B cell (primary cell): ENCODE results near the gene STXBP5L. TPM values are rescaled to one million over a fixed set of nuclear protein-coding genes. Genes with fewer than 3 reads are reported as not detected.

Experiments used
- ATAC-seq: fragments of 200-7000 bp; cut with Tn5 transposase; one replicate; pipeline ENCODE4 v1.10.0; 2021; ENCODE audit warnings: low read depth, mild to moderate bottlenecking, moderate number of reproducible peaks, moderate library complexity
- CTCF ChIA-PET: fragments of 350-600 bp; sonication (Branson Sonifier 250); formaldehyde crosslinking; loops from one replicate; lab custom pipeline; 2021; ENCODE audit warnings: antibody characterized with exemption, inconsistent platforms; lab: Charles Lee
- POLR2A ChIA-PET: fragments of 350-600 bp; sonication (Branson Sonifier 250); formaldehyde crosslinking; loops from one replicate; lab custom pipeline; 2021; ENCODE audit warnings: antibody characterized with exemption; lab: Charles Lee
- DNase-seq: peaks from one replicate; pipeline ENCODE4 v3.0.0; 2013
- H2AFZ ChIP-seq: 2 replicates; pipeline ENCODE4 v1.6.1; 2012; ENCODE audit warnings: mild to moderate bottlenecking, low read depth, low read length; ENCODE audit not compliant: insufficient read depth, poor library complexity, severe bottlenecking
- H3K27ac ChIP-seq, 2 donors: 1 replicate in 1 of 2; 2 replicates in 1 of 2; pipeline ENCODE4 v1.5.1; 2012 to 2013; ENCODE audit warnings: low read length in 2 of 2, mild to moderate bottlenecking in 2 of 2, moderate library complexity in 1 of 2
- H3K27me3 ChIP-seq, 4 experiments: fragments of 200-600 bp in 1 of 4; sonication (generic) in 1 of 4; replicated peaks in 1 of 4; 1 replicate in 2 of 4; 2 replicates in 2 of 4; pipeline versions ENCODE4 v1.6.1 to v1.7.0; 2013 to 2016; ENCODE audit warnings: low read length in 3 of 4, mild to moderate bottlenecking in 2 of 4, mixed read lengths in 1 of 4, moderate library complexity in 1 of 4; ENCODE audit not compliant: insufficient read depth in 4 of 4, control insufficient read depth in 3 of 4; ENCODE audit errors: control extremely low read depth in 1 of 4
- H3K36me3 ChIP-seq, 2 experiments: replicated peaks in 1 of 2; 1 replicate in 1 of 2; 2 replicates in 1 of 2; pipeline versions ENCODE4 v1.6.1 to v1.7.1; 2013; ENCODE audit warnings: low read length in 1 of 2; ENCODE audit not compliant: insufficient read depth in 2 of 2, control insufficient read depth in 1 of 2; ENCODE audit errors: control extremely low read depth in 1 of 2, extremely low read depth in 1 of 2
- H3K4me1 ChIP-seq, 2 donors: fragments of 200-600 bp in 1 of 2; sonication (generic) in 1 of 2; 1 replicate in 1 of 2; 2 replicates in 1 of 2; pipeline versions ENCODE4 v1.5.1 to v1.6.1; 2013 to 2017; ENCODE audit warnings: low read length in 2 of 2; ENCODE audit not compliant: control insufficient read depth in 2 of 2, insufficient read depth in 2 of 2
- H3K4me2 ChIP-seq: replicated peaks from 2 replicates; pipeline ENCODE3; 2012; ENCODE audit warnings: mild to moderate bottlenecking, low read depth, low read length; ENCODE audit not compliant: poor library complexity, severe bottlenecking
- H3K4me3 ChIP-seq, 5 experiments: fragments of 200-600 bp in 1 of 5; sonication (generic) in 1 of 5; 1 replicate in 3 of 5; 2 replicates in 2 of 5; pipeline versions ENCODE4 v1.5.1 to v1.7.0; 2011 to 2016; ENCODE audit warnings: low read length in 4 of 5, mild to moderate bottlenecking in 4 of 5, low read depth in 2 of 5, control low read depth in 1 of 5, moderate library complexity in 1 of 5; ENCODE audit not compliant: insufficient read depth in 1 of 5; ENCODE audit errors: control extremely low read depth in 1 of 5, extremely low read depth in 1 of 5
- H3K79me2 ChIP-seq: fragments of 200-600 bp; sonication (generic); one replicate; pipeline ENCODE4 v1.6.0; 2016; ENCODE audit warnings: low read length; ENCODE audit not compliant: control insufficient read depth, insufficient read depth
- H3K9ac ChIP-seq: fragments of 200-600 bp; sonication (generic); 2 replicates; pipeline ENCODE4 v1.6.1; 2017; ENCODE audit warnings: mild to moderate bottlenecking, low read length, moderate library complexity
- H3K9me3 ChIP-seq, 3 donors: one replicate each; pipeline versions ENCODE4 v1.6.1 to v1.7.1; 2013; ENCODE audit warnings: low read length in 2 of 3; ENCODE audit not compliant: control insufficient read depth in 2 of 3, insufficient read depth in 1 of 3; ENCODE audit errors: control extremely low read depth in 1 of 3
- H4K20me1 ChIP-seq: 2 replicates; pipeline ENCODE4 v1.6.0; 2012; ENCODE audit warnings: mild to moderate bottlenecking, low read length; ENCODE audit not compliant: insufficient read depth, control insufficient read depth, poor library complexity, severe bottlenecking
- H3K27ac Mint-ChIP-seq: one replicate; pipeline ENCODE4 v1.8.0; 2021; ENCODE audit warnings: mixed read lengths
- H3K27me3 Mint-ChIP-seq: one replicate; pipeline ENCODE4 v1.8.0; 2021; ENCODE audit warnings: mixed read lengths
- H3K4me1 Mint-ChIP-seq: one replicate; pipeline ENCODE4 v1.8.0; 2021; ENCODE audit warnings: mixed read lengths
- H3K4me3 Mint-ChIP-seq: one replicate; pipeline ENCODE4 v1.8.0; 2021; ENCODE audit warnings: mixed read lengths
- H3K9me3 Mint-ChIP-seq: one replicate; pipeline ENCODE4 v1.8.0; 2022; ENCODE audit warnings: mixed read lengths; ENCODE audit not compliant: insufficient read depth
- EZH2 ChIP-seq: IDR thresholded peaks from 2 replicates; pipeline ENCODE4 v1.6.1; 2012; ENCODE audit warnings: borderline replicate concordance, low read depth, mild to moderate bottlenecking, moderate library complexity, low read length; ENCODE audit not compliant: insufficient read depth, poor library complexity, severe bottlenecking
- WGBS: methylation state at CpG from one replicate; pipeline ENCODE4 v1.1.5; 2013; ENCODE audit warnings: missing lambda C conversion rate; ENCODE audit not compliant: insufficient coverage; 5-methylcytosine and 5-hydroxymethylcytosine counted together
- intact Hi-C: fragments of 100-400 bp; cut with micrococcal nuclease; formaldehyde crosslinking; loops from one replicate; pipeline ENCODE4 v1.10.0; 2022
- polyA plus RNA-seq: library from polyadenylated mRNA; depleted of rRNA; stranded (reverse); fragments of >200 nt; gene quantifications from 2 replicates; pipeline ENCODE4 v1.2.3, GENCODE V29; 2012
- total RNA-seq, 2 donors: library from RNA; stranded (reverse); fragments of 120-200 nt in 1 of 2; gene quantifications; 1 replicate in 1 of 2; 2 replicates in 1 of 2; pipeline versions ENCODE4 v1.2.3 to v1.2.4, GENCODE V29; 2013 to 2022
- TF ChIP-seq, protein P1 (sequence below): fragments of 200-600 bp; IDR thresholded peaks from one replicate; pipeline ENCODE4 v1.8.0; 2022; ENCODE audit warnings: antibody characterized with exemption, mild to moderate bottlenecking

The STXBP5L gene
- total and polyA plus RNA-seq, 2 donors (not counting 1 experiment from before 2014, with no cell fraction given) = not detected

DNA sequence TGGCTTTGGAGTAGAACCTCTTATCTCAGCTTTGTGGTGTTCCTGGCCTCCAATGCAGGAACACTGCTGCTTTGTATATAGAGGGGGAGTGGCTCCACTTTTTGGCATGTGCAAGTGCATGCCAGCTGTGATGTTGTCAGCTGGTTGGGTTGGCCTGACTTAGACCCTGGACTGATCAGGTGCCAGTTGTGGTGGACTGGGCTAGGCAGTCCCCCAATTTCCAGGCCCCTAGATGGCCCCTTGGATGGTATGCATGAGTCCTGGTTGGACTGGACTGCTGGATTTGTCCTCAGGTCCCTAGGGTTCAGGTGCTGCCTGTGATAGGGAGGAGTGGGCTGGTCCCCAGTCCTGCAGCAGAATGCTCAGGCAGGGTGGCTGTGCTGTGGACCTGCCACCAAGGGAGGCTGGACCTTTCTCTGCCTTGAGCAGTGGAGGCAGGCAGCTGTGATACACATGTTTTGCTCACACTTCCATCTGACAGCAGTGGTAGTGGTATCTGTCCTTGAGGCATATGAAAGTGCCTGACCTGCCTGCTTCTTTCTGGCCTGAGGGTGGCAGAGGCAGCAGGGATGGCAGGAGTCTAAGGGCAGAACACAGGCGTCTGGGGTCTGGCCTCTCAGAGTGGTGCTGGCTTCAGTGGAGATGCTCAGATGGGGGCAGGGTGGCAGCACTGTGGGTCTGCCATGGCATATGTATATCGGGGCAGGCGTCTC, 74.8 kb downstream of the STXBP5L start:
- Histone ChIP-seq H3K36me3 (no peaks in the 10 kb centered on the region), H3K79me2 (no peaks in the 10 kb centered on the region), H3K4me3 (no peak overlapping the region), H3K4me1 (no peaks in the 10 kb centered on the region), H3K27me3 (no peaks in the 10 kb centered on the region), H3K4me2 (no peak overlapping the region), H3K9ac (no peak overlapping the region), H2AFZ (no peak overlapping the region), H4K20me1 (no peaks in the 10 kb centered on the region), H3K9me3 (peaks cover 0 to 11% (median 0%) of the 10 kb centered on the region in 3 donors), H3K27ac (no peak overlapping the region)
- no peak overlapping the region for H3K27ac Mint-ChIP-seq
- POLR2A ChIA-PET = no interaction called here
- no peak for ATAC-seq
- no peak overlapping the region for H3K4me3 Mint-ChIP-seq
- TF ChIP-seq, protein P1, sequence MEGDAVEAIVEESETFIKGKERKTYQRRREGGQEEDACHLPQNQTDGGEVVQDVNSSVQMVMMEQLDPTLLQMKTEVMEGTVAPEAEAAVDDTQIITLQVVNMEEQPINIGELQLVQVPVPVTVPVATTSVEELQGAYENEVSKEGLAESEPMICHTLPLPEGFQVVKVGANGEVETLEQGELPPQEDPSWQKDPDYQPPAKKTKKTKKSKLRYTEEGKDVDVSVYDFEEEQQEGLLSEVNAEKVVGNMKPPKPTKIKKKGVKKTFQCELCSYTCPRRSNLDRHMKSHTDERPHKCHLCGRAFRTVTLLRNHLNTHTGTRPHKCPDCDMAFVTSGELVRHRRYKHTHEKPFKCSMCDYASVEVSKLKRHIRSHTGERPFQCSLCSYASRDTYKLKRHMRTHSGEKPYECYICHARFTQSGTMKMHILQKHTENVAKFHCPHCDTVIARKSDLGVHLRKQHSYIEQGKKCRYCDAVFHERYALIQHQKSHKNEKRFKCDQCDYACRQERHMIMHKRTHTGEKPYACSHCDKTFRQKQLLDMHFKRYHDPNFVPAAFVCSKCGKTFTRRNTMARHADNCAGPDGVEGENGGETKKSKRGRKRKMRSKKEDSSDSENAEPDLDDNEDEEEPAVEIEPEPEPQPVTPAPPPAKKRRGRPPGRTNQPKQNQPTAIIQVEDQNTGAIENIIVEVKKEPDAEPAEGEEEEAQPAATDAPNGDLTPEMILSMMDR = no peak
- no peak for TF ChIP-seq EZH2
- no peaks in the 10 kb centered on the region for H3K27me3 Mint-ChIP-seq
- H3K4me1 Mint-ChIP-seq = no peaks in the 10 kb centered on the region
- CTCF ChIA-PET = no interaction called here
- intact Hi-C loops = no loop called here
- WGBS = 85% methylated on average over 3 of the region's 3 CpGs
- H3K9me3 Mint-ChIP-seq = peaks cover 8% of the 10 kb centered on the region
- DNase-seq = no peak

DNA sequence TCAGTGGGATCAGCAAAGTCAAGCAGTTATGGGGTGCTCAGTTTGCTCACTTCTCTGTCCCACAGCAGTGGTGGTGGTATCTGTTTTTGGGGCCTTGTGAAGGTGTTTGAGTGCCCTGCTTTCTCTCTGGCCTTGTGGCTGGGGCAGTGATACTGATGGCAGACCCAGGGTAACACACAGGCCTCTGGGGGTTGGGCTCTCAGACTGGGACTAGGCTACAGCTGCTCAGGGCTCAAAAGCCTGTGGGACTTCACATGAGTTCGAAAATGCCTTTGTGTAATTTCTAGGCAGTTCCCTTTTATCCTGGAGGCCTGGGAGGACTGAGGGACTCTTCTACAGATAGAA, 75.3 kb downstream of the STXBP5L start:
- no peak overlapping the region for H3K4me2 ChIP-seq
- H3K4me1 Mint-ChIP-seq = no peaks in the 10 kb centered on the region
- TF ChIP-seq, protein P1 = no peak
- TF ChIP-seq EZH2 = no peak
- H3K4me3 Mint-ChIP-seq = no peak overlapping the region
- POLR2A ChIA-PET = no interaction called here
- no peak for ATAC-seq
- no peaks in the 10 kb centered on the region for H4K20me1 ChIP-seq
- peaks cover 0 to 11% (median 0%) of the 10 kb centered on the region in 3 donors for H3K9me3 ChIP-seq
- CTCF ChIA-PET = no interaction called here
- H3K9me3 Mint-ChIP-seq = peaks cover 8% of the 10 kb centered on the region
- H3K9ac ChIP-seq = no peak overlapping the region
- H3K27ac ChIP-seq = no peak overlapping the region
- no peaks in the 10 kb centered on the region for H3K4me1 ChIP-seq
- no CpG with 5 or more reads among the region's 1 CpG for WGBS
- no peak overlapping the region for H3K4me3 ChIP-seq
- H2AFZ ChIP-seq = no peak overlapping the region
- DNase-seq = no peak
- no peaks in the 10 kb centered on the region for H3K27me3 Mint-ChIP-seq
- H3K79me2 ChIP-seq = no peaks in the 10 kb centered on the region
- H3K27ac Mint-ChIP-seq = no peak overlapping the region
- no peaks in the 10 kb centered on the region for H3K27me3 ChIP-seq
- no peaks in the 10 kb centered on the region for H3K36me3 ChIP-seq
- intact Hi-C loops = no loop called here
